Stomach (tissue), 9 donors: Measurements from ENCODE around the gene KRTAP5-3. TPM values are rescaled to one million over a fixed set of nuclear protein-coding genes. Genes with fewer than 3 reads are reported as not detected.

Source experiments
- DNase-seq, 2 donors: peaks; one replicate each; pipeline versions ENCODE4 v3.0.0 to v3.0.0-alpha.2; 2013 to 2019
- H3K27ac ChIP-seq, 5 donors: fragments of 200-600 bp in 4 of 5; sonication (generic) in 4 of 5; one replicate each; pipeline ENCODE4 v1.5.1; 2013 to 2019; ENCODE audit warnings: mild to moderate bottlenecking in 1 of 5, moderate library complexity in 1 of 5
- H3K27me3 ChIP-seq, 3 donors: fragments of 200-600 bp; sonication (generic); one replicate each; pipeline ENCODE4 v1.5.1; 2017 to 2019; ENCODE audit warnings: mixed run types in 1 of 3
- H3K36me3 ChIP-seq, 4 donors: fragments of 200-600 bp; sonication (generic); 1 replicate in 3 of 4; 2 replicates in 1 of 4; pipeline ENCODE4 v1.5.1; 2016 to 2019
- H3K4me1 ChIP-seq, 4 donors: fragments of 200-600 bp; sonication (generic); one replicate each; pipeline ENCODE4 v1.5.1; 2016 to 2019
- H3K4me3 ChIP-seq, 4 donors: fragments of 200-600 bp; sonication (generic) in 3 of 4; one replicate each; pipeline ENCODE4 v1.5.1; 2016 to 2019; ENCODE audit warnings: mild to moderate bottlenecking in 1 of 4
- H3K9me3 ChIP-seq, 4 donors: fragments of 200-600 bp; sonication (generic); one replicate each; pipeline ENCODE4 v1.5.1; 2016 to 2019
- CTCF ChIP-seq, 7 experiments: fragments of 450-650 bp in 4 of 7; fragments of 200-600 bp in 3 of 7; sonication (generic) in 3 of 7; IDR thresholded peaks; one replicate each; pipeline ENCODE4 v1.5.1; 2016 to 2019; ENCODE audit warnings: antibody characterized with exemption in 7 of 7, control low read depth in 2 of 7, mild to moderate bottlenecking in 1 of 7
- EP300 ChIP-seq: sonication (generic); formaldehyde crosslinking; IDR thresholded peaks from one replicate; pipeline ENCODE4 v1.6.1; 2017; ENCODE audit warnings: antibody characterized with exemption
- POLR2A ChIP-seq, 4 donors: fragments of 450-650 bp; IDR thresholded peaks; one replicate each; pipeline ENCODE4 v1.6.1; 2016; ENCODE audit warnings: antibody characterized with exemption in 4 of 4, control low read depth in 2 of 4, mild to moderate bottlenecking in 1 of 4, moderate library complexity in 1 of 4
- POLR2AphosphoS5 ChIP-seq, 3 donors: sonication (generic); formaldehyde crosslinking; IDR thresholded peaks; one replicate each; pipeline ENCODE4 v1.6.1; 2016; ENCODE audit warnings: antibody characterized with exemption in 3 of 3
- WGBS, 5 donors: extraction: QIAGEN DNeasy Blood & Tissue Kit in 3 of 5; methylation state at CpG; one replicate each; pipeline versions ENCODE4 v1.1.5 to v1.1.7; 2013 to 2018; 5-methylcytosine and 5-hydroxymethylcytosine counted together
- intact Hi-C: fragments of 100-400 bp; cut with DNase I; formaldehyde crosslinking; loops from one replicate; pipeline ENCODE4 v1.15.1; 2023; ENCODE audit warnings: low total_unique reads
- polyA plus RNA-seq, 3 donors: library from polyadenylated mRNA; stranded (reverse); fragments of 200-250 nt; gene quantifications; one replicate each; pipeline ENCODE4 v1.2.3, GENCODE V29; 2013
- total RNA-seq, 5 donors: library from RNA; depleted of rRNA; stranded (reverse); fragments of >200 nt; gene quantifications; one replicate each; pipeline versions ENCODE4 v1.1.0 to v1.2.3, GENCODE V29; 2014 to 2016
- donor health status: healthy with polysubstance abuse.
- donor health status: Bipolar disorder and iron deficiency.
- donor health status: healthy.

KRTAP5-3 gene
- total and polyA plus RNA-seq, 8 donors = not detected

GRCh38 chr11:1565904-1566247 lies 42.4 kb downstream of the KRTAP5-3 start:
- no peak for DNase-seq
- peak overlapping the region in 1 of 5 donors; percentile 48 for H3K27ac ChIP-seq
- intact Hi-C loops = no loop called here
- H3K27me3 ChIP-seq = peaks cover 0 to 8% (median 0%) of the 10 kb centered on the region in 3 donors
- no peak overlapping the region for H3K4me3 ChIP-seq
- peaks cover 22 to 58% (median 42%) of the 10 kb centered on the region in 4 donors for H3K4me1 ChIP-seq
- no peaks in the 10 kb centered on the region for H3K9me3 ChIP-seq
- TF ChIP-seq CTCF (IDR thresholded peaks at IDR 0.05) = no peak
- no peak for TF ChIP-seq EP300
- TF ChIP-seq POLR2AphosphoS5 (IDR thresholded peaks at IDR 0.05) = no peak
- no peak for TF ChIP-seq POLR2A (IDR thresholded peaks at IDR 0.05)
- H3K36me3 ChIP-seq = peaks cover 3 to 42% (median 22%) of the 10 kb centered on the region in 4 donors
- 87 to 96% (median 90%) methylated on average over 3 to 5 of the region's 5 CpGs for WGBS, 5 donors

GRCh38 chr11:1565173-1565903 lies 42.9 kb downstream of the KRTAP5-3 start:
- WGBS, 5 donors = 70 to 86% (median 85%) methylated on average over 11 to 28 of the region's 28 CpGs
- Histone ChIP-seq H3K4me1 (peaks cover 17 to 57% (median 39%) of the 10 kb centered on the region in 4 donors), H3K27me3 (peaks cover 0 to 3% (median 0%) of the 10 kb centered on the region in 3 donors), H3K9me3 (no peaks in the 10 kb centered on the region), H3K27ac (peak overlapping the region in 3 of 5 donors; percentile 31 to 75 (median 43)), H3K36me3 (peaks cover 3 to 48% (median 23%) of the 10 kb centered on the region in 4 donors), H3K4me3 (no peak overlapping the region)
- intact Hi-C loops = no loop called here
- DNase-seq = peak in 1 of 2 donors; percentile 28
- TF ChIP-seq EP300 (no peak), POLR2A (IDR thresholded peaks at IDR 0.05) (no peak), POLR2AphosphoS5 (IDR thresholded peaks at IDR 0.05) (no peak), CTCF (IDR thresholded peaks at IDR 0.05) (no peak)

GRCh38 chr11:1564535-1565172 lies 43.6 kb downstream of the KRTAP5-3 start:
- H3K4me1 ChIP-seq = peaks cover 15 to 57% (median 39%) of the 10 kb centered on the region in 4 donors
- WGBS, 5 donors = 36 to 64% (median 56%) methylated on average over 4 to 16 of the region's 16 CpGs
- H3K9me3 ChIP-seq = no peaks in the 10 kb centered on the region
- no peaks in the 10 kb centered on the region for H3K27me3 ChIP-seq
- TF ChIP-seq EP300 (no peak), CTCF (IDR thresholded peaks at IDR 0.05) (no peak), POLR2AphosphoS5 (IDR thresholded peaks at IDR 0.05) (no peak), POLR2A (IDR thresholded peaks at IDR 0.05) (no peak)
- peak overlapping the region in 3 of 5 donors; percentile 31 to 75 (median 43) for H3K27ac ChIP-seq
- peak in 1 of 2 donors; percentile 94 for DNase-seq
- H3K36me3 ChIP-seq = peaks cover 3 to 49% (median 24%) of the 10 kb centered on the region in 4 donors
- no peak overlapping the region for H3K4me3 ChIP-seq
- intact Hi-C loops = no loop called here

GRCh38 chr11:1563697-1564534 lies 44.3 kb downstream of the KRTAP5-3 start:
- peak overlapping the region in 3 of 5 donors; percentile 31 to 75 (median 43) for H3K27ac ChIP-seq
- DNase-seq = peak in 1 of 2 donors; percentile 39

More at GRCh38 chr11:1563697-1564534, 44.3 kb downstream of the KRTAP5-3 start:
- H3K9me3 ChIP-seq = no peaks in the 10 kb centered on the region
- peaks cover 19 to 57% (median 39%) of the 10 kb centered on the region in 4 donors for H3K4me1 ChIP-seq
- H3K36me3 ChIP-seq = peaks cover 3 to 49% (median 24%) of the 10 kb centered on the region in 4 donors
- H3K27me3 ChIP-seq = no peaks in the 10 kb centered on the region
- no peak overlapping the region for H3K4me3 ChIP-seq
- TF ChIP-seq CTCF (IDR thresholded peaks at IDR 0.05) = no peak
- TF ChIP-seq EP300 = no peak
- no peak for TF ChIP-seq POLR2A (IDR thresholded peaks at IDR 0.05)
- TF ChIP-seq POLR2AphosphoS5 (IDR thresholded peaks at IDR 0.05) = no peak
- 76 to 86% (median 83%) methylated on average over 5 to 29 of the region's 29 CpGs for WGBS, 5 donors
- intact Hi-C loops = no loop called here
